HG03103 (cell line): ENCODE measurements around the gene ZXDC.

Source experiments
- ATAC-seq: cut with Tn5 transposase; IDR thresholded peaks from one replicate; pipeline ENCODE4 v1.9.1; 2021; ENCODE audit warnings: low read depth; ENCODE audit not compliant: unreplicated experiment

ZXDC gene

GRCh38 chr3:126475413-126476114, at the start of gene ZXDC:
Gene ZXDC (minus strand): TSS chr3:126475891. CDS start chr3:126475865, 26 bp downstream.
- peak; percentile 72 for ATAC-seq

GRCh38 chr3:126525091-126525852, 49.6 kb upstream of the ZXDC start:
- no peak for ATAC-seq

GRCh38 chr3:126524429-126524988, 48.8 kb upstream of the ZXDC start:
- ATAC-seq, result no peak

- no peak for ATAC-seq
These were observed 48.2 kb upstream of the ZXDC start, which contains the start of gene CHST13 for GRCh38 chr3:126523745-126524428. Gene CHST13 (plus strand): TSS chr3:126524155. CDS start chr3:126524333, 178 bp downstream.

GRCh38 chr3:126522363-126522788, 46.7 kb upstream of the ZXDC start:
- ATAC-seq, result no peak

- no peak for ATAC-seq
These were observed 45.6 kb upstream of the ZXDC start for GRCh38 chr3:126521122-126521891.

GRCh38 chr3:126519506-126520455, 44.1 kb upstream of the ZXDC start:
- no peak for ATAC-seq

- ATAC-seq, result no peak
These were observed 43.1 kb upstream of the ZXDC start for GRCh38 chr3:126518779-126519177.

- no peak for ATAC-seq
These were observed 42.5 kb upstream of the ZXDC start for GRCh38 chr3:126517986-126518778.

GRCh38 chr3:126517291-126517951, 41.7 kb upstream of the ZXDC start, which contains the start of gene UROC1:
Gene UROC1 (minus strand): TSS chr3:126517773. CDS start chr3:126517719, 54 bp downstream.
- no peak for ATAC-seq

- no peak for ATAC-seq
These were observed 41.2 kb upstream of the ZXDC start for GRCh38 chr3:126516936-126517290.

- ATAC-seq, result no peak
These were observed 40.7 kb upstream of the ZXDC start for GRCh38 chr3:126516152-126516935.

GRCh38 chr3:126515066-126515706, 39.5 kb upstream of the ZXDC start:
- no peak for ATAC-seq

- ATAC-seq, result no peak
These were observed 38.5 kb upstream of the ZXDC start for GRCh38 chr3:126514161-126514560.

GRCh38 chr3:126512916-126513650, 37.4 kb upstream of the ZXDC start:
- ATAC-seq, result no peak

- no peak for ATAC-seq
These were observed 36.3 kb upstream of the ZXDC start for GRCh38 chr3:126512026-126512425.
